Stomach (tissue), 4 donors: ENCODE measurements around the gene EXOC3L2.

Experiments
- POLR2A ChIP-seq, 4 donors: fragments of 450-650 bp; IDR thresholded peaks; one replicate each; pipeline ENCODE4 v1.6.1; 2016; ENCODE audit warnings: antibody characterized with exemption in 4 of 4, control low read depth in 2 of 4, mild to moderate bottlenecking in 1 of 4, moderate library complexity in 1 of 4
- POLR2AphosphoS5 ChIP-seq, 3 donors: sonication (generic); formaldehyde crosslinking; IDR thresholded peaks; one replicate each; pipeline ENCODE4 v1.6.1; 2016; ENCODE audit warnings: antibody characterized with exemption in 3 of 3
- TF ChIP-seq, protein P1 (sequence below), 7 experiments: fragments of 450-650 bp in 4 of 7; fragments of 200-600 bp in 3 of 7; sonication (generic) in 3 of 7; IDR thresholded peaks; one replicate each; pipeline ENCODE4 v1.5.1; 2016 to 2019; ENCODE audit warnings: antibody characterized with exemption in 7 of 7, control low read depth in 2 of 7, mild to moderate bottlenecking in 1 of 7

DNA sequence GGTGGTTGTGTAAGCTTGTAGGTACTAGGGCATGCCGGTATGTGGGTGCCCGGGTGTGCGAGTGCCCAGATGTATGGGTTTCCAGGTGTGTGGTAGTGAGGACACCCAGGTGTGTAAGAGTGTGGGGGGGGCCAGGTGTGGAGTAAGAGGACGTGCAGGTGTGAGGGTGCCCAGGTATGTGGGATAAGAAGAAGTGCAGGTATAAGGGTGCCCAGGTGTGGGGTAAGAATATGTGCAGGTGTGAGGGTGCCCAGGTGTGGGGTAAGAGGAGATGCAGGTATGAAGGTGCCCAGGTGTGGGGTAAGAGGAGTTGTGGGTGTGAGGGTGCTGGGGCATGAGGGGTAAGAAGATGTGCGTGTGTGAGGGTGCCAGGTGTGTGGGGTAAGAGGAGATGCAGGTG lies 20.2 kb upstream of the EXOC3L2 start:
- TF ChIP-seq POLR2AphosphoS5 (IDR thresholded peaks at IDR 0.05) (no peak), POLR2A (IDR thresholded peaks at IDR 0.05) (no peak)
- TF ChIP-seq, protein P1, sequence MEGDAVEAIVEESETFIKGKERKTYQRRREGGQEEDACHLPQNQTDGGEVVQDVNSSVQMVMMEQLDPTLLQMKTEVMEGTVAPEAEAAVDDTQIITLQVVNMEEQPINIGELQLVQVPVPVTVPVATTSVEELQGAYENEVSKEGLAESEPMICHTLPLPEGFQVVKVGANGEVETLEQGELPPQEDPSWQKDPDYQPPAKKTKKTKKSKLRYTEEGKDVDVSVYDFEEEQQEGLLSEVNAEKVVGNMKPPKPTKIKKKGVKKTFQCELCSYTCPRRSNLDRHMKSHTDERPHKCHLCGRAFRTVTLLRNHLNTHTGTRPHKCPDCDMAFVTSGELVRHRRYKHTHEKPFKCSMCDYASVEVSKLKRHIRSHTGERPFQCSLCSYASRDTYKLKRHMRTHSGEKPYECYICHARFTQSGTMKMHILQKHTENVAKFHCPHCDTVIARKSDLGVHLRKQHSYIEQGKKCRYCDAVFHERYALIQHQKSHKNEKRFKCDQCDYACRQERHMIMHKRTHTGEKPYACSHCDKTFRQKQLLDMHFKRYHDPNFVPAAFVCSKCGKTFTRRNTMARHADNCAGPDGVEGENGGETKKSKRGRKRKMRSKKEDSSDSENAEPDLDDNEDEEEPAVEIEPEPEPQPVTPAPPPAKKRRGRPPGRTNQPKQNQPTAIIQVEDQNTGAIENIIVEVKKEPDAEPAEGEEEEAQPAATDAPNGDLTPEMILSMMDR (IDR thresholded peaks at IDR 0.05): no peak
